ENCODE results near the gene CDH4.

DNA sequence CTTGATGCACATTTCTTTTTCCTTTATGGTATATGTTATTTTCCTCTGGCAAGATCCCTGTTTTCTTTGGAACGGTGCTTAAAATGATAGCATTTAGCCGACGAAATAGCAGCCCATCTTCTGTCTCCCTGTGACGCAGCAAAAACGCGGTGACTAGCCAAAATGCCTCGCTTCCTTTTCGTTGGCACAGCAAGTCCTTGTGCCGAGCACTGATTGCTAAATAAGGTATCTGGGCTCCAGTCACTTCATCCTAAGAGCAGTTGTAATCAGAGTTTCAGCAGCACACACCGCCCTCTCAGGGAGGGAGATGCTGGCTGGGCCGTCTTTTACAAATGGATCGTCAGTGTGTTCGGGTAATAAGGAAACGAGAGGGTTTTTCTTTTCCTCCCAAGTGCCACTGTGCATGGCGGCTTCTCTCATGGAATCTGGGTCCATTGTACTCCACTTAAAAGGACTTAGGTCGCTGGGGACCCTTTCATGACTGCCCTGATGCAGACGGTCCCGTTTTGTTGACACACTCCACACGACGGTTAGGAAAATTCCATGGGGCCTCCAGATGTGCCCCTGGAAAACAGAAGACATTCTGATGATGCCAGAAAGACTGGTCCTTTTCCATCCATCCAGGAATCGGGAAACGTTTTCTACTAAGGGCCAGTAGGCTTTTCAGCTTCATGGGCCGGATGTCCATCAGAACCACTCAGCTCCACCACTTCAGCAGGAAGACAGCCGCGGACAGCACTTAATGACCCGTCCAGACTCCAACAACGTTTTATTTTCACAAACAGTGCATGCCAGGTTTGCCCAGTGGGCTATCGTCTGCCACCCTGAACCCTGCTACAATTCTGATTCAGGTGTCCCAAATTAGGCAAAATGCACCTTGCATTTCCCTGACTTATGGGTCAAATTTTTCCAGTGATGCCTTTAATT, 185.5 kb downstream of the CDH4 start:
- TF ChIP-seq, protein P1, sequence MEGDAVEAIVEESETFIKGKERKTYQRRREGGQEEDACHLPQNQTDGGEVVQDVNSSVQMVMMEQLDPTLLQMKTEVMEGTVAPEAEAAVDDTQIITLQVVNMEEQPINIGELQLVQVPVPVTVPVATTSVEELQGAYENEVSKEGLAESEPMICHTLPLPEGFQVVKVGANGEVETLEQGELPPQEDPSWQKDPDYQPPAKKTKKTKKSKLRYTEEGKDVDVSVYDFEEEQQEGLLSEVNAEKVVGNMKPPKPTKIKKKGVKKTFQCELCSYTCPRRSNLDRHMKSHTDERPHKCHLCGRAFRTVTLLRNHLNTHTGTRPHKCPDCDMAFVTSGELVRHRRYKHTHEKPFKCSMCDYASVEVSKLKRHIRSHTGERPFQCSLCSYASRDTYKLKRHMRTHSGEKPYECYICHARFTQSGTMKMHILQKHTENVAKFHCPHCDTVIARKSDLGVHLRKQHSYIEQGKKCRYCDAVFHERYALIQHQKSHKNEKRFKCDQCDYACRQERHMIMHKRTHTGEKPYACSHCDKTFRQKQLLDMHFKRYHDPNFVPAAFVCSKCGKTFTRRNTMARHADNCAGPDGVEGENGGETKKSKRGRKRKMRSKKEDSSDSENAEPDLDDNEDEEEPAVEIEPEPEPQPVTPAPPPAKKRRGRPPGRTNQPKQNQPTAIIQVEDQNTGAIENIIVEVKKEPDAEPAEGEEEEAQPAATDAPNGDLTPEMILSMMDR (conservative IDR thresholded peaks at IDR 0.05): no peak
- TF ChIP-seq ZFX (IDR thresholded peaks at IDR 0.05): no peak

All from C4-2B (cell line).